Activated CD8-positive, alpha-beta memory T cell treated with anti-CD3 and anti-CD28 coated beads, Interleukin-2, amount 10 ng/mL, durations not matched to agents 7 days and 5 days (primary cell): Measurements from ENCODE around the gene PLD6. TPM values are rescaled to one million over a fixed set of nuclear protein-coding genes. Genes with fewer than 3 reads are reported as not detected.

Source experiments
- ATAC-seq: fragments of 150-1000 bp; cut with Tn5 transposase; one replicate; pipeline ENCODE4 v1.10.0; 2021; ENCODE audit warnings: moderate library complexity
- CTCF ChIA-PET: fragments of 350-600 bp; sonication (Branson Sonifier 250); formaldehyde crosslinking; loops from one replicate; lab custom pipeline; 2021; ENCODE audit warnings: antibody characterized with exemption; lab: Charles Lee
- DNase-seq: peaks from one replicate; pipeline ENCODE4 v3.0.0-alpha.2; 2020
- H3K27ac Mint-ChIP-seq: one replicate; pipeline ENCODE4 v1.8.0; 2021; ENCODE audit warnings: mild to moderate bottlenecking, mixed read lengths
- H3K27me3 Mint-ChIP-seq: one replicate; pipeline ENCODE4 v1.8.0; 2021; ENCODE audit warnings: mixed read lengths
- H3K36me3 Mint-ChIP-seq: one replicate; pipeline ENCODE4 v1.8.0; 2021; ENCODE audit warnings: mild to moderate bottlenecking, mixed read lengths
- H3K4me1 Mint-ChIP-seq: one replicate; pipeline ENCODE4 v1.8.0; 2021; ENCODE audit warnings: mixed read lengths
- H3K4me3 Mint-ChIP-seq: one replicate; pipeline ENCODE4 v1.8.0; 2021; ENCODE audit warnings: mild to moderate bottlenecking, moderate library complexity, mixed read lengths
- H3K9me3 Mint-ChIP-seq: one replicate; pipeline ENCODE4 v1.8.0; 2022; ENCODE audit warnings: low read depth, mixed read lengths
- total RNA-seq, 2 experiments: library from RNA; stranded (reverse); gene quantifications; one replicate each; pipeline ENCODE4 v1.2.3, GENCODE V29; 2021

The PLD6 gene
- total RNA-seq, 2 experiments from 2014 or later: 5.2 to 12.5 TPM

- ATAC-seq: no peak
- DNase-seq: no peak
- H3K9me3 Mint-ChIP-seq: no peaks in the 10 kb centered on the region
- no peaks in the 10 kb centered on the region for H3K27me3 Mint-ChIP-seq
- H3K4me3 Mint-ChIP-seq: peak overlapping the region; percentile 85
- peaks cover 29% of the 10 kb centered on the region for H3K4me1 Mint-ChIP-seq
- CTCF ChIA-PET: interaction anchor here (1.1 to 1.2 kb wide), 3 partner anchors 9 to 28 kb away, joined by 4 read pairs; no protein-coding TSS in a partner anchor
- H3K27ac Mint-ChIP-seq: peak overlapping the region; percentile 24
- peaks cover 2% of the 10 kb centered on the region for H3K36me3 Mint-ChIP-seq
Observed at GRCh38 chr17:17235212-17236174, 29.4 kb upstream of the PLD6 start.

GRCh38 chr17:17232303-17232621 lies 26.1 kb upstream of the PLD6 start:
- peaks cover 16% of the 10 kb centered on the region for H3K4me1 Mint-ChIP-seq
- H3K9me3 Mint-ChIP-seq: no peaks in the 10 kb centered on the region
- H3K27ac Mint-ChIP-seq: no peak overlapping the region
- peaks cover 7% of the 10 kb centered on the region for H3K36me3 Mint-ChIP-seq
- ATAC-seq: no peak
- no peaks in the 10 kb centered on the region for H3K27me3 Mint-ChIP-seq
- CTCF ChIA-PET: no interaction called here
- H3K4me3 Mint-ChIP-seq: no peak overlapping the region
- no peak for DNase-seq

- H3K27me3 Mint-ChIP-seq: no peaks in the 10 kb centered on the region
- ATAC-seq: no peak
- no peak for DNase-seq
- H3K27ac Mint-ChIP-seq: peak overlapping the region; percentile 1
- peaks cover 10% of the 10 kb centered on the region for H3K36me3 Mint-ChIP-seq
- CTCF ChIA-PET: interaction anchor here (2.0 kb wide), 1 partner anchor 90 kb away, joined by 6 read pairs; no protein-coding TSS in a partner anchor
- no peak overlapping the region for H3K4me3 Mint-ChIP-seq
- H3K9me3 Mint-ChIP-seq: no peaks in the 10 kb centered on the region
- peaks cover 16% of the 10 kb centered on the region for H3K4me1 Mint-ChIP-seq
Observed at GRCh38 chr17:17231621-17232302, 25.6 kb upstream of the PLD6 start.

- Mint-ChIP-seq H3K4me3 (no peak overlapping the region), H3K9me3 (no peaks in the 10 kb centered on the region), H3K27me3 (no peaks in the 10 kb centered on the region), H3K4me1 (peaks cover 2% of the 10 kb centered on the region), H3K27ac (no peak overlapping the region), H3K36me3 (peaks cover 21% of the 10 kb centered on the region)
- DNase-seq (no peak), ATAC-seq (no peak)
- CTCF ChIA-PET: interaction anchor here (0.9 to 2.0 kb wide), 3 partner anchors 11 to 88 kb away, joined by 3 to 6 read pairs (median 3); no protein-coding TSS in a partner anchor
Observed at GRCh38 chr17:17229416-17230384, 23.6 kb upstream of the PLD6 start.

- no peak for DNase-seq
- no peaks in the 10 kb centered on the region for H3K9me3 Mint-ChIP-seq
- CTCF ChIA-PET: interaction anchor here (0.9 to 1.2 kb wide), 2 partner anchors 10 to 76 kb away, joined by 3 read pairs; no protein-coding TSS in a partner anchor
- H3K27me3 Mint-ChIP-seq: no peaks in the 10 kb centered on the region
- H3K36me3 Mint-ChIP-seq: peaks cover 24% of the 10 kb centered on the region
- no peak overlapping the region for H3K4me3 Mint-ChIP-seq
- no peaks in the 10 kb centered on the region for H3K4me1 Mint-ChIP-seq
- H3K27ac Mint-ChIP-seq: no peak overlapping the region
- no peak for ATAC-seq
Observed at GRCh38 chr17:17228521-17229279, 22.6 kb upstream of the PLD6 start.

- Mint-ChIP-seq H3K4me3 (no peak overlapping the region), H3K27ac (no peak overlapping the region), H3K27me3 (no peaks in the 10 kb centered on the region), H3K36me3 (peaks cover 24% of the 10 kb centered on the region), H3K9me3 (no peaks in the 10 kb centered on the region), H3K4me1 (no peaks in the 10 kb centered on the region)
- DNase-seq (no peak), ATAC-seq (peak; percentile 16)
- CTCF ChIA-PET: no interaction called here
Observed at GRCh38 chr17:17227608-17228520, 21.7 kb upstream of the PLD6 start.

GRCh38 chr17:17226451-17227265 lies 20.5 kb upstream of the PLD6 start:
- no peaks in the 10 kb centered on the region for H3K4me1 Mint-ChIP-seq
- H3K4me3 Mint-ChIP-seq: no peak overlapping the region
- no peak overlapping the region for H3K27ac Mint-ChIP-seq
- ATAC-seq (no peak), DNase-seq (no peak)
- H3K36me3 Mint-ChIP-seq: peaks cover 28% of the 10 kb centered on the region
- no peaks in the 10 kb centered on the region for H3K9me3 Mint-ChIP-seq
- CTCF ChIA-PET: interaction anchor here (1.2 kb wide), 1 partner anchor 9 kb away, joined by 4 read pairs; no protein-coding TSS in a partner anchor
- no peaks in the 10 kb centered on the region for H3K27me3 Mint-ChIP-seq

GRCh38 chr17:17225901-17226300 lies 19.8 kb upstream of the PLD6 start:
- no peak overlapping the region for H3K4me3 Mint-ChIP-seq
- DNase-seq (no peak), ATAC-seq (no peak)
- CTCF ChIA-PET: interaction anchor here (1.2 kb wide), 1 partner anchor 10 kb away, joined by 4 read pairs; no protein-coding TSS in a partner anchor
- H3K4me1 Mint-ChIP-seq: no peaks in the 10 kb centered on the region
- no peaks in the 10 kb centered on the region for H3K27me3 Mint-ChIP-seq
- no peak overlapping the region for H3K27ac Mint-ChIP-seq
- peaks cover 31% of the 10 kb centered on the region for H3K36me3 Mint-ChIP-seq
- H3K9me3 Mint-ChIP-seq: no peaks in the 10 kb centered on the region

- ATAC-seq (no peak), DNase-seq (no peak)
- Mint-ChIP-seq H3K4me3 (no peak overlapping the region), H3K36me3 (peaks cover 33% of the 10 kb centered on the region), H3K9me3 (no peaks in the 10 kb centered on the region), H3K27me3 (no peaks in the 10 kb centered on the region), H3K27ac (no peak overlapping the region), H3K4me1 (no peaks in the 10 kb centered on the region)
- CTCF ChIA-PET: interaction anchor here (1.6 kb wide), 1 partner anchor 13 kb away, joined by 3 read pairs; the partner anchor contains the start of gene FLCN
Observed at GRCh38 chr17:17224137-17224536, 18.0 kb upstream of the PLD6 start.

GRCh38 chr17:17223736-17224135 lies 17.6 kb upstream of the PLD6 start:
- CTCF ChIA-PET: interaction anchor here (1.6 kb wide), 1 partner anchor 13 kb away, joined by 3 read pairs; the partner anchor contains the start of gene FLCN
- no peaks in the 10 kb centered on the region for H3K9me3 Mint-ChIP-seq
- no peak overlapping the region for H3K4me3 Mint-ChIP-seq
- H3K27ac Mint-ChIP-seq: no peak overlapping the region
- H3K36me3 Mint-ChIP-seq: peaks cover 34% of the 10 kb centered on the region
- H3K27me3 Mint-ChIP-seq: no peaks in the 10 kb centered on the region
- ATAC-seq (no peak), DNase-seq (no peak)
- H3K4me1 Mint-ChIP-seq: no peaks in the 10 kb centered on the region

GRCh38 chr17:17221329-17221728 lies 15.2 kb upstream of the PLD6 start:
- H3K9me3 Mint-ChIP-seq: no peaks in the 10 kb centered on the region
- H3K4me3 Mint-ChIP-seq: no peak overlapping the region
- H3K4me1 Mint-ChIP-seq: no peaks in the 10 kb centered on the region
- H3K27me3 Mint-ChIP-seq: no peaks in the 10 kb centered on the region
- no peak overlapping the region for H3K27ac Mint-ChIP-seq
- peaks cover 32% of the 10 kb centered on the region for H3K36me3 Mint-ChIP-seq
- DNase-seq (no peak), ATAC-seq (no peak)
- CTCF ChIA-PET: no interaction called here
